Motor neuron (in vitro differentiated cells): Measurements from ENCODE around the gene CDC42BPG. TPM values are rescaled to one million over a fixed set of nuclear protein-coding genes. Genes with fewer than 3 reads are reported as not detected.

Experiments used
- ATAC-seq, 8 experiments: fragments of 200-7000 bp; cut with Tn5 transposase; replicated peaks in 6 of 8; 2 replicates each; pipeline ENCODE4 v1.8.0; 2021; ENCODE audit warnings: mild to moderate bottlenecking in 8 of 8, moderate library complexity in 8 of 8
- H3K27ac ChIP-seq, 2 donors: fragments of 250-450 bp; sonication (Bioruptor Pico); 2 replicates each; pipeline ENCODE4 v1.9.0; 2021; ENCODE audit warnings: antibody characterized with exemption in 2 of 2, mild to moderate bottlenecking in 2 of 2, moderate library complexity in 1 of 2
- H3K4me1 ChIP-seq, 2 donors: fragments of 250-450 bp; sonication (Bioruptor Pico); replicated peaks in 1 of 2; 2 replicates each; pipeline ENCODE4 v1.6.1; 2021; ENCODE audit warnings: antibody characterized with exemption in 2 of 2, mild to moderate bottlenecking in 2 of 2, moderate library complexity in 1 of 2
- H3K4me3 ChIP-seq, 5 donors: fragments of 250-450 bp; sonication (Bioruptor Pico); 2 replicates each; pipeline ENCODE4 v1.9.0; 2021; ENCODE audit warnings: antibody characterized with exemption in 5 of 5, mild to moderate bottlenecking in 5 of 5, moderate library complexity in 4 of 5
- WGBS, 10 experiments: fragments of 450-650 bp; shearing (Covaris generic); methylation state at CpG; one replicate each; pipeline ENCODE4 v1.0.0; 2022; 5-methylcytosine and 5-hydroxymethylcytosine counted together
- in situ Hi-C, 9 experiments: fragments of 400-800 bp; cut with MboI; loops; one replicate each; pipeline ENCODE4 v1.15.0; 2021; ENCODE audit warnings: low sequenced_read_pairs in 9 of 9, low pct_unique_long_range_greater_than_20kb in 2 of 9; ENCODE audit not compliant: unreplicated experiment in 9 of 9
- total RNA-seq, 8 experiments: library from RNA; unstranded; fragments of 300-600 nt; gene quantifications; 2 replicates each; pipeline versions ENCODE4 v1.2.3 to v1.2.4, GENCODE V29; 2022

Gene CDC42BPG
- total RNA-seq, 8 experiments from 2014 or later, result 0.05 to 1.2 (median 0.22) TPM; not detected in 1

DNA sequence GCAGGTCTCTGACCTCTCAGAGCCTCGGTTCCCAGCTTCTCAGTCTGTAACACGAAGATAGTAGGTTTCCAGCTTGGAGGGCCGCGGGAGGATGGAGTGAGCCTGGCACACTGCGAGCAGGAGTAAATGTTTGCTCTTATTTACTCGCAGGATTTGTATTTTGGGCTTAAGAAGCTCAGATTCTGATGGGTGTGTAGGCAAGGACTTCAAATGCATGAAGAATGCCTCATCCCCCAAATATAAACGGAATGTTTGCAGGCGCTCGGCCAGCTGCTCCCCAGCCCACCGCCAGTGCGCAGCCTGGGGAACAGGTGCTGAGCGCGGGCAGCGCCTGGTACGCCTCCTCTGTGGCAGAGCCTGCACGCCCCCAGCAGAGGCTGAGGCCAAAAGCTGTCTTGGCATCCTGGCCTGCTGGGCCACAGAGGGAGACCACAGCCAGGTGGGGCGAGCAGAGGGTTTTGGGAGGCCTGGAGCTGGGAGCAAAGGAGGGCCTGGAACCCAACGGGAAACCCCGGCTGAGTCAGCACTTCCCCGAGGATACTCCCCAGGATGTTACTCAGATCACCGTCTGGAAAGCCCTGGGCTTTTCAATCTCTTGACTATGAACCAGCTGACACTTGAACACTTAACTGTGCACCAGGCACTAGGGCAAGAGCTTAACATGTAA lies 24.6 kb upstream of the CDC42BPG start:
- no peak overlapping the region for H3K4me3 ChIP-seq
- in situ Hi-C loops, result no loop called here
- H3K4me1 ChIP-seq, result peaks cover 39 to 46% of the 10 kb centered on the region in 2 donors
- no peak overlapping the region for H3K27ac ChIP-seq
- WGBS, 10 experiments, result 0 to 100% (median 84%) methylated on average over 2 to 16 of the region's 21 CpGs; no CpG with 5 or more reads in 2 of the 10 experiments
- peak in 3 of 8 experiments; percentile 61 to 80 (median 61) for ATAC-seq

DNA sequence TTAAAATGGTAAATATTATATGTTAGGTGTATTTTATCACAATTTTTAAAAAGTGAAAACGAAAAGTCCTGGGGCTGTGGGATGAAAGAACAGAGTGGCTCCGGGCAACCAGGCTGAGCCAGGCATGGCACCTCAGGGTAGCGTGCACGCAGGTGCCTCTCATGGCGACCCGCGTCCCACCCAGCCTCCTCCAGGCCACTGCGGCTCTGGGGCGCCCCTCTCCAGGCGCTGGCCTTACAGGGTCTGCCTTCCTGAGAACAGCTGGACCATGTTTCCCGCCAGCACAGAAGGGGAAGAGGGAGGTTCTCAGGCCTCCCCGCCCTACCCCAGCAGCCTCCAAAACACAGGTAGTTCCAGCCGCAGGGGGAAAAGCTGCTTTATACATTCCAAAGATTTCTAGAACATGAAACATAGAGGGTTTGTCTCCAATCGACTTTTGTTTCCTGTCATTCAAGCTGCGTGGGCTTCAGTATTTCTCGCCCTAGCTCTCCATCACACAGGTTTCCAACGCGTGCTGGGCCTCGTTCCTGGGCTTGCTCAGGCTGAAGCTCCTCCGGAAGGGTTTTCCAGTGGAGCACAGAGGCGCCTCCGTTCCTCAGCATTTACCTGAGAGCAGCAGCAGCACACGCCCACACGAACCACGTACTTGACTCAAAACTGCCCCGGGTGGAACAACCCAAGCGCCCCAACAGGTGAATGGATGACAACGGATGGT lies 23.5 kb upstream of the CDC42BPG start:
- in situ Hi-C loops, result no loop called here
- ATAC-seq, result no peak
- Histone ChIP-seq H3K27ac (no peak overlapping the region), H3K4me3 (no peak overlapping the region), H3K4me1 (peaks cover 50 to 57% of the 10 kb centered on the region in 2 donors)
- WGBS, 10 experiments, result 80 to 98% (median 93%) methylated on average over 2 to 21 of the region's 28 CpGs; no CpG with 5 or more reads in 3 of the 10 experiments

DNA sequence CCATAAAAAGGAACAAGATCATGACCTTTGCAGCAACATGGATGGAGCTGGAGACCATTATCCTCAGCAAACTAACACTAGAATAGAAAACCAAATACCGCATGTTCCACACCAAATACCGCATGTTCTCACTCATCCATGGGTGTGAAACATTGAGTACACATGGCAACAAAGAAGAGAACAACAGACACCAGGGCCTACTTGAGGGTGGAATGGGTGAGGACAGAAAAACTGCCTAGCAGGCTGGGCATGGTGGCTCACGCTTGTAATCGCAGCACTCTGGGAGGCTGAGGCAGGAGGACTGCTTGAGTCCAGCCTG lies 21.7 kb upstream of the CDC42BPG start:
- no peak overlapping the region for H3K4me3 ChIP-seq
- H3K27ac ChIP-seq, result no peak overlapping the region
- 94 to 100% (median 100%) methylated on average over 1 to 3 of the region's 4 CpGs; no CpG with 5 or more reads in 5 of the 10 experiments for WGBS, 10 experiments
- peaks cover 49 to 59% of the 10 kb centered on the region in 2 donors for H3K4me1 ChIP-seq
- ATAC-seq, result no peak
- in situ Hi-C loops, result no loop called here

DNA sequence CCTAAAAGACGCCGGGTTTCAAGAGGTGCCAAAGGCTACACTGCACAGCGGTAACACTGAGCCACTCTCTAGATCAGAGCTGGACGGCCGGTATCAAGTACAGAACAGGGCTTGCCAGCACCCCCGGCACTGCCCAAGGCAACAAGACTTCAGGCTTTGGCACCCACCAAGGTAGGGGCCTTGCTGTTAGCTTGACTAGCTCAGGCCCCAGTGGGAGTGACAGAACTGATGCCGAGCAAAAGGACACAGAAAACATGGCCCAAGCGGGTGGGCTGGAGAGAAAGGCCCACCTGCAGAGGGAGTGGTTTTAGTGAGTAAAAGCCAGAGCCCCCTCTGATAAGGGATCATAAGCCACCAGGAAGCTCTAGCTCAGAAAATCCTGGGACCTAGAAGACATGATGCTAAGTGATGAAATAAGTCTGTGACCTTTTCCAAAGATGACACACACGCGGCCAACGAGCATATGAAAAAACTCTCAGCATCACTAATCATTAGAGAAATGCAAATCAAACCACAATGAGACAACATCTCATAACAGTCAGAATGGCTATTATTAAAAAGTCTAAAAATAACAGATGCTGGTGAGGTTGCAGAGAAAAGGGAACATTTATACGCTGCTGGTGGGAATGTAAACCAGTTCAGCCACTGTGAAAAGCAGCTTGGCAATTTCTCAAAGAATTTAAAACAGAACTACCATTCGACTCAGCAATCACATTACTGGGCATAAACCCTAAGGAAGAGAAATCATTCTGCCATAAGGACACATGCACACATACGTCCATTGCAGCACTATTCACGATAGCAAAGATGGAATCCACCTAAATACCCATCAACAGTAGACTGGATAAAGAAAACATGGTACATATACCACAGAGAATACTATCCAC lies 21.1 kb upstream of the CDC42BPG start:
- peak overlapping the region; percentile 70 to 91 for H3K27ac ChIP-seq
- 26 to 100% (median 85%) methylated on average over 2 to 9 of the region's 15 CpGs; no CpG with 5 or more reads in 1 of the 10 experiments for WGBS, 10 experiments
- H3K4me1 ChIP-seq, result peaks cover 43 to 53% of the 10 kb centered on the region in 2 donors
- in situ Hi-C loops, result no loop called here
- H3K4me3 ChIP-seq, result no peak overlapping the region
- peak in 2 of 8 experiments; percentile 6 to 26 for ATAC-seq

DNA sequence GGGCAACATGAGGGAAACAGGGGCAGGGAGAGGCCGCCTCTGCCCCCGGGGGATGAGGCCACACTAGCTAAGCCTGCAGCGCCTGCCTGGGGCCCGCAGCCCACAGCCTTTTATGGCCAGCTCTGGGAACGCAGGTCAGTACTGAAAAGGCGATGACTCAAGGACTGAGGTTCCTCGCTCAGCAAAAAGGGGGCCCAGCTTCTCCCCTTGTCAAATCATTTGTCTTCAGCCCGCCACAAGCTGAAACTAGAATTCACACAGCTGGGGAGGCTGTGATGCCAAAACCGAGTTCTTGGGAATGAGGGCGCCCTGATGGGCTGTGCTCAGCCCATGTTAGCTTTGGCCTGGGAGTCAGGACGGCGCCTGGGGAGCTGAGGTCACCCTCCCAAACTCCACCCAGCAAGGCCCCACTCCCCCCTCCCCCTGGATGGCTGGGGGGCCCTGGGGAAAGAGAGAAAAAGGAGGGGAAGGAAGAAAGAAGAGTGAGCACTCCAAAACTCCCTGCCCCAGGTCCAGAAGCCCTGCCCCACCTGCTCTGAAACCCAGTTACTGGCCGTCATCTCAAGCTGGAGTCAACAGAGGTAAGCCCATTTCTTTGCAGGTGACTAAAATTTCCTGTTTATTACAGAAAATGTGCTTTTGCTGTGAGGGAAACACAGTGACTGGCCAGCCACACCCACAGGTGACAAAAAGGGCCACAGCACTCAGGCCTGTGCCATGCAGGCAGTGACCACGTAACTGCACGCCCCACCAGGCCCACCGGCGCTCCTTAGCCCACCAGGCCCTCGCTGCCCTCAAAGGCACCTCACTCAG lies 20.2 kb upstream of the CDC42BPG start:
- H3K4me1 ChIP-seq, result peaks cover 35 to 44% of the 10 kb centered on the region in 2 donors
- peak; percentile 11 to 92 (median 86) for ATAC-seq
- no peak overlapping the region for H3K4me3 ChIP-seq
- peak overlapping the region; percentile 70 to 91 for H3K27ac ChIP-seq
- in situ Hi-C loops, result no loop called here
- WGBS, 10 experiments, result 0 to 100% (median 26%) methylated on average over 1 to 11 of the region's 18 CpGs; no CpG with 5 or more reads in 3 of the 10 experiments

DNA sequence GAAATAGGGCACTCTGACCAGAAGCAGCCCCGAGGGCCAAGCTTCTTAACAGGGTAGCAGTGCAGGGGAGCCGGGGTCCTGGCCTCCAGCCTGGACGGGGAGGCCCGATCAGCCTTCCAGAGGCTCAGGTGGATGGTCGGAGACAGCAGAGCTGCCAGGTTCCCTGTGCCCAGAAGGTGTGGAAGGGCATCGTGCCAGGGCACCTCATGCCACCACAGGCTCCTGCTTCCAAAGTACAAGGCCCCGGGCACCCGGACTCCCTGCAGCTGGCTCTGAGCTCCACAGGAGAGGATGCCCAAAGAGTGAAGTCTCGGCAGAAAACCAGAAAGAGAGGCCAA lies 19.7 kb upstream of the CDC42BPG start:
- in situ Hi-C loops, result no loop called here
- Histone ChIP-seq H3K4me1 (peaks cover 34 to 38% of the 10 kb centered on the region in 2 donors), H3K27ac (peak overlapping the region; percentile 70 to 91), H3K4me3 (no peak overlapping the region)
- 0 to 67% (median 55%) methylated on average over 1 to 4 of the region's 9 CpGs; no CpG with 5 or more reads in 7 of the 10 experiments for WGBS, 10 experiments
- ATAC-seq, result peak in 5 of 8 experiments; percentile 1 to 17 (median 9)

DNA sequence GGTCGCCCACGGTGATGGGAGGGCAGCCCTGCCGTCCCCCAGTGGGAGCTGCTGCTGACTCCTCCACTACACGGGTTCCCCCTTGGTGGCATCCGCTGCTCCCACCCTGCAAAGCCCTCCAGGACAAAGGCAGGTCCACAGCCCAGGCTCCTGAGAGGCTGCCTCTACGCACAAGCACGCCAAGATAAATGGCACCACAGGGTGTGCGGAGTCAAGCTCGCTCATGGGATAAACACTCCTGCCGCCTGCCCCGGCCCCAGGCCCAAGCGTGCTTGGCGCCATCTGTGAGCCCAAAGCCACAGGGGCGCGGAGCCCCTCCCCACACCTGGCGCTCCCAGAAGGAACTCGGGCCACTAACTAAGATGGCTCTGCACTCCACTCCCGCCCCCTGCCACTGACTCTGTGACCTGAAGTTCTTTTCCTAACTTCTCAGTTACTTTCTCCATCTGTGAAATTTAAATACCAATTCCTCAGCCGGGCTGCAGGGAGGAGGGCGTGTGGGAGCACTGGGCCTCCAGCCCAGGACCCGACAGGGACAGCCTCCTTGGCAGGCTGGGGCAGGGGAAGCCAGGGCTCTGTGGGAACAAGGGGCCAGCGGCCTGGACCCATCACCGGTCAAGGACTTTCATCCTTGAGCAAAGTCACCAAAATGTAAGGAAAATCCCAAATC lies 19.1 kb upstream of the CDC42BPG start:
- ATAC-seq, result peak; percentile 2 to 54 (median 39)
- peaks cover 34 to 37% of the 10 kb centered on the region in 2 donors for H3K4me1 ChIP-seq
- peak overlapping the region; percentile 79 to 91 for H3K27ac ChIP-seq
- in situ Hi-C loops, result no loop called here
- H3K4me3 ChIP-seq, result no peak overlapping the region
- 20 to 93% (median 43%) methylated on average over 1 to 6 of the region's 23 CpGs; no CpG with 5 or more reads in 6 of the 10 experiments for WGBS, 10 experiments

DNA sequence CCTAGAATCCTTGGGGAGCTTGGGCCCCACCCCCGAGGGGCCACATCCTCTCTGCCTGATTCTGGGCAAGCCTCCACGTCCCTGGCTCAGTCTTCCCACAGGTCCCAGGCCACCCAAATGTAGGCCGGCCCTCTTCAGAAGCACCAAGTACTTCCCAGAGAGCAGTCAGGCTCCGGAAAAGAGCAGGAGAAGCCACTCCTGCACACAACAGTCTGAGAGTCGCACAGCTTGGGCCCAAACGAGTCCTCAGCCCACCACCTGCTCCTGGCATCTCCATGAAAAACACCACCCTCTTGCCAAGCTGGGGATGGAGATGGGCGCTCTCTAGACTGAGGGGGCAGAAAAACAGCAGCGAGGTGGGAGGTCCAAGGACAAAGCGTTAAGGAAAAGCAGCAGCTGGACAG lies 18.5 kb upstream of the CDC42BPG start:
- ATAC-seq, result peak in 3 of 8 experiments; percentile 0 to 1 (median 1)

DNA sequence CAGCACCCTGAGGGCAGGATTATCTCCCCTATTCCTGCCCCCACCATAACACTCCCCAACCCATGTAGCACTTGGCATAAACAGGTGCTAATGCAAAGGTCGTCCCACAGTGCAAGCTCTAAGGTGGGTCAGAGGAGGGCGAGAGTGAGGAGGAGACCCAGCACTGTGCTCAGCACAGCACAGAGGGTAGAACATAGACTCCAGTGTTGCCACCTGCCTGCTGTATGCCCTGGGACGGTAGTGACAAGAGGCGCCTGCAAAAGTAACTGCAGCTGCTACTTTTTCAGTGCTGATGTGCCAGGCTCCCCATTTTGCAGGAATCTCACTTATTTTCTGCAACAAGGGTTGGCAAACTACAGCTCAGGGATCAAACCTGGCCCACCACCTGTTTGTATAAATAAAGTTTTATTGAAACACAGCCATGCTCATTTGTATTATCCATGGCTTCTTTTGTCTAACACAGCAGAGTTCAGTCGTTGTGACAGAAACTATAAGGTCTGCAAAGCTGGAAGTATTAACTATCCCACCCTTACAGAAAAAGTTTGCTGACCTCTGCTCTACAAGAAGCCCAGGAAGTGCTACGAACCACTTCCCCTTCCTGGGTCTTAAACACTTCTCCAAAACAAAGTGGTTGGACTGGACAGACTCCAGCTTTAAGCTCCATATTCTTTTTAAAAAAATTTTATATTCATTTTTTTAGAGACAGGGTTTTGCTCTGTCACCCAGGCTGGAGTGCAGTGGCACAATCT lies 16.9 kb upstream of the CDC42BPG start:
- no peak for ATAC-seq

More for the DNA sequence above, 18.5 kb upstream of the CDC42BPG start:
- WGBS, 10 experiments, result 17 to 100% (median 42%) methylated on average over 1 to 2 of the region's 9 CpGs; no CpG with 5 or more reads in 5 of the 10 experiments
- peak overlapping the region; percentile 79 to 91 for H3K27ac ChIP-seq
- peaks cover 34 to 37% of the 10 kb centered on the region in 2 donors for H3K4me1 ChIP-seq
- no peak overlapping the region for H3K4me3 ChIP-seq
- in situ Hi-C loops, result no loop called here

DNA sequence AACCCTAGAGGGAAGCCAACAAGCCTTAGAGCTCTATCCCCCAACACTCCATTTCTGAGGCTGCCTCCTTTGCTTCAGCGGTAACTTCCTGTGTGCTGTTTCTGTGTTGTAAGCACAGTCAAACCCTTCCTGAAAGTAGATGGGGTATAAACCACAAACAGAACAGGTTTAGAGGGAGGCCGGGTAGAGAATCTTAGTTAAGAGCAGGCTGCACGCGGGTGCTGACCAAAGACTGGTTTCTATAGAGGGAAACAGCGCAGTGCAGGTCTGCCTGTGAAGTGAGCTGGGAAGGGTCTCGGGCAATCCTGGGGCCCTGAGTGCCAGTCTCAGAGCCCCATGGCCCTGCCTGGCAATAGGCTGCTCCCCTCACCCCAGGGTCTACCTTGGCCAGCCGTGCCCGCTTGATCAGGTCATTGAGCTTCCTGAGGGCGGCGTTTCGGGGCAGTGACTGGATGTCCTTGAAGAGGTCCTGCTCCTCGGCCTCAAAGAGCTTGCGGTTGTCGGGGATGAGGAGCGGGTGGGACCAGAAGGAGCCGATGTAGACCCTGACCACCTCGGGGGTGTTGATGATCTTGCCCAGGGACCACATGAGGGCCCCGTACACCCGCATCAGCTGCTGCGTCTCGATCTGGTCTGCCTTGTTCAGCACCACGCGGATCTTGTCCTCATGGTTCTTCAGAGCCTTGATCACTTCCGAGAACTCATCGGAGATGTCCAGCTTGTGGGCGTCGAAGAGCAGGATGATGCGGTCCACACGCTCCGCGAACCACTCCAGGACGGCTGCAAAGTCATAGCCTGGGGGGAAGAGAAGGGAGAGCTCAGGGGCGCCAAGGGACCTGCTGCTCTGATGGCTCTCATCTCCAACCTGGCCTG lies 15.3 kb upstream of the CDC42BPG start:
- Histone ChIP-seq H3K27ac (no peak overlapping the region), H3K4me3 (no peak overlapping the region), H3K4me1 (peaks cover 28 to 29% of the 10 kb centered on the region in 2 donors)
- ATAC-seq, result no peak
- 83 to 100% (median 97%) methylated on average over 1 to 16 of the region's 33 CpGs; no CpG with 5 or more reads in 3 of the 10 experiments for WGBS, 10 experiments
- in situ Hi-C loops, result no loop called here

More for the DNA sequence above, 16.9 kb upstream of the CDC42BPG start:
- Histone ChIP-seq H3K4me3 (no peak overlapping the region), H3K27ac (no peak overlapping the region), H3K4me1 (peaks cover 34 to 37% of the 10 kb centered on the region in 2 donors)
- 67 to 100% (median 88%) methylated on average over 1 to 4 of the region's 6 CpGs; no CpG with 5 or more reads in 2 of the 10 experiments for WGBS, 10 experiments
- in situ Hi-C loops, result no loop called here
